K562 (cell line): ENCODE results near the gene EHMT2. TPM values are rescaled to one million over a fixed set of nuclear protein-coding genes. Genes with fewer than 3 reads are reported as not detected.

Source experiments
- ATAC-seq: fragments of 200-7000 bp; cut with Tn5 transposase; 3 replicates; pipeline ENCODE4 v1.9.1; 2020; ENCODE audit warnings: moderate library complexity
- BruUV-seq: library from RNA; stranded (reverse); fragments of 400-500 nt; replicated peaks from 2 replicates; lab custom pipeline; 2021; lab: Mats Ljungman, UMichigan
- CTCF ChIA-PET: fragments of 300-600 bp; formaldehyde crosslinking; extraction: SDS; loops from one replicate; lab custom pipeline; 2021; ENCODE audit warnings: low intra/inter-chr PET ratio; lab: Yijun Ruan, JAX
- POLR2A ChIA-PET: fragments of 300-600, 350-650 bp; sonication (Branson Sonifier 250); formaldehyde crosslinking; extraction: SDS; loops from one replicate; lab custom pipeline; 2021; ENCODE audit warnings: antibody characterized with exemption, inconsistent platforms; lab: Yijun Ruan, JAX
- DNase-seq, 4 experiments: peaks; one replicate each; pipeline versions ENCODE4 v3.0.0 to v3.0.0-alpha.2; 2011 to 2018; ENCODE audit warnings: low spot score in 3 of 4, mixed read lengths in 3 of 4; ENCODE audit errors: extremely low read depth in 1 of 4
- FAIRE-seq: peaks from 2 replicates; lab custom pipeline; 2011; peaks lifted over from hg19 to GRCh38; lab: Jason Lieb, UNC
- H2AFZ ChIP-seq: 2 replicates; pipeline ENCODE4 v1.6.0; 2011; ENCODE audit warnings: low read depth, low read length, control low read depth, inconsistent platforms
- H3K27ac ChIP-seq: fragments of 200-600 bp; 3 replicates; pipeline ENCODE4 v1.8.0; 2011; ENCODE audit warnings: low read depth, mild to moderate bottlenecking, control low read depth, inconsistent platforms, low read length, moderate library complexity, mixed read lengths; ENCODE audit errors: extremely low read depth
- H3K27me3 ChIP-seq, 2 experiments: fragments of 300-600 bp in 1 of 2; 2 replicates in 1 of 2; 3 replicates in 1 of 2; pipeline versions ENCODE4 v1.6.0 to v1.8.0; 2011; ENCODE audit warnings: inconsistent platforms in 2 of 2, low read length in 2 of 2, mild to moderate bottlenecking in 1 of 2, mixed read lengths in 1 of 2, moderate library complexity in 1 of 2; ENCODE audit not compliant: control insufficient read depth in 2 of 2, insufficient read depth in 2 of 2
- H3K36me3 ChIP-seq: fragments of 300-600 bp; 3 replicates; pipeline ENCODE4 v1.8.0; 2011; ENCODE audit warnings: mild to moderate bottlenecking, low read length, inconsistent platforms; ENCODE audit not compliant: control insufficient read depth, insufficient read depth
- H3K4me1 ChIP-seq, 2 experiments: fragments of 200-600 bp in 1 of 2; replicated peaks in 1 of 2; 2 replicates in 1 of 2; 3 replicates in 1 of 2; pipeline versions ENCODE4 v1.5.1 to v1.8.0; 2011; ENCODE audit warnings: inconsistent platforms in 2 of 2, low read length in 2 of 2, mild to moderate bottlenecking in 1 of 2, mixed read lengths in 1 of 2, moderate library complexity in 1 of 2; ENCODE audit not compliant: control insufficient read depth in 2 of 2, insufficient read depth in 2 of 2
- H3K4me2 ChIP-seq: 2 replicates; pipeline ENCODE4 v1.6.1; 2011; ENCODE audit warnings: low read length, control low read depth, inconsistent platforms, mixed read lengths; ENCODE audit not compliant: insufficient read depth
- H3K4me3 ChIP-seq: fragments of 200-600 bp; sonication (generic), shearing (Covaris generic); 2 replicates; pipeline ENCODE4 v1.5.1; 2016; ENCODE audit warnings: control low read depth, inconsistent platforms
- H3K79me2 ChIP-seq: fragments of 200-600 bp; 3 replicates; pipeline ENCODE4 v1.8.0; 2011; ENCODE audit warnings: low read length, inconsistent platforms; ENCODE audit not compliant: control insufficient read depth, insufficient read depth
- H3K9ac ChIP-seq, 2 experiments: 2 replicates each; pipeline versions ENCODE4 v1.6.0 to v1.6.1; 2011; ENCODE audit warnings: low read depth in 2 of 2, low read length in 2 of 2, control low read depth in 1 of 2, inconsistent platforms in 1 of 2, mild to moderate bottlenecking in 1 of 2, mixed read lengths in 1 of 2; ENCODE audit not compliant: insufficient read depth in 1 of 2
- H3K9me1 ChIP-seq: one replicate; pipeline ENCODE4 v1.6.0; 2011; ENCODE audit warnings: inconsistent platforms, mild to moderate bottlenecking, low read length, moderate library complexity; ENCODE audit not compliant: control insufficient read depth, insufficient read depth
- H3K9me3 ChIP-seq: replicated peaks from 2 replicates; pipeline ENCODE4 v1.5.1; 2011; ENCODE audit warnings: low read depth, low read length, inconsistent platforms; ENCODE audit not compliant: control insufficient read depth, insufficient read depth
- H4K20me1 ChIP-seq: replicated peaks from 2 replicates; pipeline ENCODE4 v1.6.1; 2011; ENCODE audit warnings: low read length, inconsistent platforms, mixed read lengths; ENCODE audit not compliant: control insufficient read depth, insufficient read depth
- CBFB ChIP-seq: sonication (generic); formaldehyde crosslinking; IDR thresholded peaks from 2 replicates; pipeline ENCODE4 v1.4.0; 2020; ENCODE audit warnings: mild to moderate bottlenecking, missing genetic modification reagents
- CBX5 ChIP-seq: IDR thresholded peaks from 2 replicates; pipeline ENCODE4 v1.6.1; 2014; ENCODE audit warnings: low read depth, borderline replicate concordance
- E4F1 ChIP-seq: fragments of 250-450 bp; sonication (Bioruptor Pico); IDR thresholded peaks from 2 replicates; pipeline ENCODE4 v1.5.0; 2021; ENCODE audit warnings: mild to moderate bottlenecking, borderline replicate concordance
- GATAD2B ChIP-seq: fragments of 450-650 bp; IDR thresholded peaks from 2 replicates; pipeline ENCODE4 v1.6.1; 2017; ENCODE audit warnings: mild to moderate bottlenecking, borderline replicate concordance
- NFE2 ChIP-seq: IDR thresholded peaks from 2 replicates; pipeline ENCODE4 v1.6.1; 2014; ENCODE audit warnings: antibody characterized with exemption, low read depth
- RBM25 ChIP-seq: fragments of 200-400 bp; formaldehyde crosslinking; IDR thresholded peaks from 2 replicates; pipeline ENCODE4 v1.6.1; 2018; ENCODE audit warnings: low read length, low read depth, moderate library complexity; ENCODE audit not compliant: severe bottlenecking
- RBM34 ChIP-seq: fragments of 200-400 bp; formaldehyde crosslinking; IDR thresholded peaks from 2 replicates; pipeline ENCODE4 v1.6.1; 2018; ENCODE audit warnings: low read length, borderline replicate concordance; ENCODE audit not compliant: insufficient read depth
- SPI1 ChIP-seq: IDR thresholded peaks from 2 replicates; pipeline ENCODE4 v1.6.1; 2011; ENCODE audit warnings: low read depth, low read length, control low read depth, borderline replicate concordance
- TOE1 ChIP-seq, 2 experiments: fragments of 450-650 bp in 1 of 2; sonication (generic) in 1 of 2; formaldehyde crosslinking in 1 of 2; IDR thresholded peaks; 2 replicates each; pipeline versions ENCODE4 v1.7.1 to v1.8.0; 2016 to 2022; ENCODE audit warnings: borderline replicate concordance in 2 of 2, mild to moderate bottlenecking in 2 of 2, antibody characterized with exemption in 1 of 2, inconsistent platforms in 1 of 2, low read depth in 1 of 2, missing genetic modification reagents in 1 of 2, moderate library complexity in 1 of 2
- ZNF165 ChIP-seq: fragments of 250-450 bp; sonication (Bioruptor Pico); IDR thresholded peaks from 2 replicates; pipeline ENCODE4 v1.4.0; 2020; ENCODE audit warnings: borderline replicate concordance
- ZNF639 ChIP-seq, 2 experiments: fragments of 200-800 bp in 1 of 2; sonication (Bioruptor generic) in 1 of 2; sonication (generic) in 1 of 2; formaldehyde crosslinking in 1 of 2; IDR thresholded peaks in 1 of 2; conservative IDR thresholded peaks in 1 of 2; 2 replicates each; pipeline versions ENCODE4 v1.5.0 to v1.6.1; 2016 to 2020; ENCODE audit warnings: missing compliant biosample characterization in 1 of 2, missing genetic modification characterization in 1 of 2, missing genetic modification reagents in 1 of 2
- ZNF668 ChIP-seq: fragments of 250-450 bp; sonication (Bioruptor Pico); IDR thresholded peaks from 2 replicates; pipeline ENCODE4 v1.8.0; 2022; ENCODE audit warnings: mild to moderate bottlenecking, inconsistent platforms
- WGBS: fragments of 100-300 bp; shearing (Covaris generic); methylation state at CpG from one replicate; pipeline ENCODE4 v1.1.6; 2016; ENCODE audit warnings: low coverage, mixed read lengths; ENCODE audit not compliant: insufficient coverage; ENCODE audit errors: missing lambda C conversion rate; 5-methylcytosine and 5-hydroxymethylcytosine counted together
- in situ Hi-C: fragments of 300-500 bp; cut with MboI; formaldehyde crosslinking; loops from 4 replicates; pipeline ENCODE4 v1.15.0; 2018; ENCODE audit warnings: inconsistent platforms, mixed read lengths
- intact Hi-C: fragments of 100-400 bp; cut with micrococcal nuclease; formaldehyde crosslinking; loops from 2 replicates; pipeline ENCODE4 v1.14.2; 2022
- polyA plus RNA-seq, 8 experiments: library from polyadenylated mRNA; depleted of rRNA in 4 of 8; stranded (reverse) in 5 of 8; unstranded in 3 of 8; fragments of >200 nt; fragmentation: Nextera tagmentation in 2 of 8; fragmentation: Illumina TruSeq in 1 of 8; extraction: Ambion mirVana in 2 of 8; extraction: Trizol in 1 of 8; gene quantifications; 2 replicates each; pipeline versions ENCODE4 v1.2.1 to v1.2.3, GENCODE V29; 2011 to 2014; ENCODE audit warnings: inconsistent platforms in 1 of 8, missing spikeins in 1 of 8
- total RNA-seq, 7 experiments: library from RNA; depleted of rRNA in 6 of 7; stranded (reverse); fragments of >200 nt in 6 of 7; fragmentation: Illumina TruSeq in 2 of 7; extraction: Trizol in 2 of 7; gene quantifications; 2 replicates each; pipeline versions ENCODE4 v1.2.1 to v1.2.3, GENCODE V29; 2011 to 2021; ENCODE audit warnings: low replicate concordance in 1 of 7

Gene EHMT2
- total and polyA plus RNA-seq, 9 of the 15 experiments (the other 6 are each of a cell fraction or from before 2014, with no cell fraction given) = 2.1 to 63.8 (median 38.5) TPM

GRCh38 chr6:31834367-31835250, 62.9 kb downstream of the EHMT2 start:
- H3K4me1 ChIP-seq = peaks cover 41 to 55% of the 10 kb centered on the region in 2 experiments
- intact Hi-C loops = loop anchor here (1.0 kb wide), 4 partner anchors 29 to 182 kb away; partner anchors contain the start of gene BAG6
- peak overlapping the region; percentile 98 to 100 for H3K9ac ChIP-seq
- peak overlapping the region; percentile 85 for H3K4me3 ChIP-seq
- no peaks in the 10 kb centered on the region; the same call in 1 of the 2 replicates for H3K9me3 ChIP-seq
- peak overlapping the region; percentile 88 for H2AFZ ChIP-seq
- DNase-seq (peak; percentile 88 to 99 (median 94)), FAIRE-seq (peak; percentile 82), ATAC-seq (peak; percentile 79)
- H3K27ac ChIP-seq = peak overlapping the region; percentile 88
- H3K9me1 ChIP-seq = no peaks in the 10 kb centered on the region
- H3K4me2 ChIP-seq = peak overlapping the region; percentile 94
- CTCF ChIA-PET = interaction anchor here (0.7 to 1.0 kb wide), 2 partner anchors 54 to 70 kb away, joined by 3 to 4 read pairs; no protein-coding TSS in a partner anchor
- no peaks in the 10 kb centered on the region for H3K27me3 ChIP-seq
- peaks cover 65% of the 10 kb centered on the region for H3K36me3 ChIP-seq
- BruUV-seq = no TSS peak
- POLR2A ChIA-PET = interaction anchor here (0.5 to 13.1 kb wide), 52 partner anchors 8 to 1137 kb away, joined by 3 to 229 read pairs (median 4); partner anchors contain the start of genes ABHD16A, APOM, ATF6B and BAG6
- peaks cover 33% of the 10 kb centered on the region for H4K20me1 ChIP-seq
- in situ Hi-C loops = no loop called here
- H3K79me2 ChIP-seq = peaks cover 91% of the 10 kb centered on the region
- WGBS = 1% methylated on average over 59 of the region's 59 CpGs
- TF ChIP-seq ZNF639 (CRISPR knock-in tag; conservative IDR thresholded peaks at IDR 0.05 in 1 of 2, IDR thresholded peaks at IDR 0.05 in 1 of 2) = peak in 1 of 2 experiments; percentile 92; a peak in 2 of 4 replicates
- no peak for TF ChIP-seq TOE1 (IDR thresholded peaks at IDR 0.05; ENCODE audit: borderline replicate concordance)
- TF ChIP-seq TOE1 (CRISPR knock-in tag; IDR thresholded peaks at IDR 0.05; ENCODE audit: borderline replicate concordance, low read depth) = peak; percentile 83; the same call in 1 of the 2 replicates
- TF ChIP-seq ZNF668 (CRISPR knock-in tag) = no peak; the same call in none of the 2 replicates
- no peak for TF ChIP-seq CBX5
- TF ChIP-seq E4F1 (CRISPR knock-in tag) = peak; percentile 79; the same call in 1 of the 2 replicates
- peak; percentile 94 for TF ChIP-seq CBFB (CRISPR knock-in tag)
- no peak for TF ChIP-seq RBM34
- peak; percentile 98 for TF ChIP-seq NFE2
- TF ChIP-seq GATAD2B = no peak
- peak; percentile 80; the same call in 1 of the 2 replicates for TF ChIP-seq ZNF165 (CRISPR knock-in tag)
- TF ChIP-seq SPI1 = no peak
- no peak for TF ChIP-seq RBM25
